Endodermal cell (in vitro differentiated cells): ENCODE data around the gene ENO4. TPM values are rescaled to one million over a fixed set of nuclear protein-coding genes. Genes with fewer than 3 reads are reported as not detected.

Experiments used
- DNase-seq: peaks from one replicate; pipeline ENCODE4 v3.0.0-alpha.2; 2017
- H3K27ac ChIP-seq: 2 replicates; pipeline ENCODE4 v1.5.1; 2013; ENCODE audit warnings: mild to moderate bottlenecking, low read depth, low read length, moderate library complexity
- H3K27me3 ChIP-seq: 2 replicates; pipeline ENCODE4 v1.6.1; 2013; ENCODE audit warnings: mild to moderate bottlenecking, low read length, moderate library complexity; ENCODE audit not compliant: insufficient read depth, control insufficient read depth, poor library complexity, severe bottlenecking
- H3K36me3 ChIP-seq: 2 replicates; pipeline ENCODE4 v1.7.0; 2013; ENCODE audit warnings: mild to moderate bottlenecking, low read length, moderate library complexity; ENCODE audit not compliant: control insufficient read depth, insufficient read depth
- H3K4me1 ChIP-seq: one replicate; pipeline ENCODE4 v1.7.0; 2013; ENCODE audit warnings: low read length; ENCODE audit not compliant: control insufficient read depth, insufficient read depth
- H3K4me3 ChIP-seq: 2 replicates; pipeline ENCODE4 v1.5.1; 2013; ENCODE audit warnings: mild to moderate bottlenecking, low read length, moderate library complexity
- H3K9ac ChIP-seq: 2 replicates; pipeline ENCODE4 v1.6.1; 2013; ENCODE audit warnings: mild to moderate bottlenecking, low read length, moderate library complexity; ENCODE audit not compliant: poor library complexity, severe bottlenecking; ENCODE audit errors: extremely low read depth
- H3K9me3 ChIP-seq: 2 replicates; pipeline ENCODE4 v1.6.1; 2013; ENCODE audit warnings: mild to moderate bottlenecking, low read length, moderate library complexity; ENCODE audit not compliant: control insufficient read depth
- H3K27ac Mint-ChIP-seq: 2 replicates; pipeline ENCODE4 v1.8.0; 2020; ENCODE audit warnings: mixed read lengths
- H3K27me3 Mint-ChIP-seq: 2 replicates; pipeline ENCODE4 v1.8.0; 2021; ENCODE audit warnings: mild to moderate bottlenecking, mixed read lengths; ENCODE audit not compliant: insufficient read depth
- H3K36me3 Mint-ChIP-seq: 2 replicates; pipeline ENCODE4 v1.8.0; 2020; ENCODE audit warnings: low read depth, mixed read lengths
- H3K4me1 Mint-ChIP-seq: 2 replicates; pipeline ENCODE4 v1.8.0; 2020; ENCODE audit warnings: mixed read lengths
- H3K4me3 Mint-ChIP-seq: 2 replicates; pipeline ENCODE4 v1.8.0; 2020; ENCODE audit warnings: mild to moderate bottlenecking, moderate library complexity, mixed read lengths
- H3K9me3 Mint-ChIP-seq: 2 replicates; pipeline ENCODE4 v1.8.0; 2020; ENCODE audit warnings: mild to moderate bottlenecking, mixed read lengths
- CTCF ChIP-seq: fragments of 200-600 bp; sonication (generic); conservative IDR thresholded peaks from 2 replicates; pipeline ENCODE4 v1.5.0; 2021; ENCODE audit warnings: antibody characterized with exemption, mild to moderate bottlenecking
- WGBS, 2 experiments: methylation state at CpG; one replicate each; pipeline versions ENCODE4 v1.1.5 to v1.1.7; 2013; ENCODE audit warnings: missing lambda C conversion rate in 2 of 2, mixed read lengths in 1 of 2; ENCODE audit not compliant: insufficient coverage in 1 of 2, insufficient read length in 1 of 2; 5-methylcytosine and 5-hydroxymethylcytosine counted together
- total RNA-seq, 2 donors: library from RNA; stranded (reverse); fragmentation: NEBNext Ultra II Directional in 1 of 2; extraction: Animal tissue kit (Norgen Biotek cat#: 25700) in 1 of 2; gene quantifications; 2 replicates in 1 of 2; 3 replicates in 1 of 2; pipeline ENCODE4 v1.2.1, GENCODE V29; 2021

Gene ENO4
- total RNA-seq, 2 donors from 2014 or later: 1.1 to 2.2 TPM

DNA sequence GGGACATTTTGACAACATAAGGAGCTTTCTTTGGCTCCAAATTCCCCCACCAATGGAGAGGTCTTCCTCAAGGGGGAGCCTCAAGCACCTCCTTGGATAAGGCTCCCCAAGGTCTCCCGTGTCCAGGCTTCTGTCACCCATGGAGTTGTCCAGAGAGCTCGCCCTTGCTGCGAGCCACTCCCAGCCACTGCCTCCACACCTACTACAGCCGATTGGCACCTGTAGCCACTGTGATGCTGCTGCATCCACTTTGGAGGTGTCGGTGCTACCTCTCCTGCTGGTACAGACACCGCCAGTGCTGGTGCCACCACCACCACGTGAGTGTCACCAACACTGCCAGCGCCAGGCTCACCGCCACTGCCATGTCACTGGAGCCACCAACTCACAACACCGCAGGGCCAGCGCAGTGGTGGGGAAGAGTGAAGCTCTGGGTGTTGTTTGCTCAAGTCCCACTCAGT is 22.1 kb upstream of the ENO4 start:
- H3K9me3 Mint-ChIP-seq: no peaks in the 10 kb centered on the region
- no peak overlapping the region for H3K27ac Mint-ChIP-seq
- peak; percentile 57 for DNase-seq
- Histone ChIP-seq H3K27me3 (no peaks in the 10 kb centered on the region), H3K36me3 (no peaks in the 10 kb centered on the region), H3K4me1 (no peaks in the 10 kb centered on the region), H3K9ac (no peak overlapping the region), H3K4me3 (no peak overlapping the region), H3K9me3 (no peaks in the 10 kb centered on the region), H3K27ac (no peak overlapping the region)
- no peak overlapping the region for H3K4me3 Mint-ChIP-seq
- H3K4me1 Mint-ChIP-seq: peaks cover 12% of the 10 kb centered on the region
- TF ChIP-seq CTCF: peak; percentile 60
- WGBS, 2 experiments: 90 to 93% methylated on average over 9 to 11 of the region's 11 CpGs
- no peaks in the 10 kb centered on the region for H3K27me3 Mint-ChIP-seq
- peaks cover 20% of the 10 kb centered on the region for H3K36me3 Mint-ChIP-seq

DNA sequence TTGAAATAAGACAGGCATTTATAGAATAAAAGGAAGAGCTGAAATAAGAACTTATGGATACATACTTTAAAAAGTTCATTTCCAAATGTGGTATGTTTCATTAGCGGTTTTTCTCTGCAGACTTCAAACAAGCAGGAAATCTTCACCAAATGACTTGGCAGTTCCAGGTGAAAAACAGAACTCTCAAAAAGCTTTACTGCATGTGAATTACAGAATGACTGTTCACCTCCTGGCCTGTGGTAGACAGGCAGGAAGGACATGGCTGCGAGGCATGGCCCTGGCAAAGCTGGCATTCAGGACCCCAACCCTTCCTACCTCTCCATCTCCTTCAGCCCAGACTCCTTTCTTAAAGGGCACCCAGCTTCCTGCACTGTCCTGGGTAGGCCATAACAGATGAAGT is 21.2 kb upstream of the ENO4 start:
- peaks cover 23% of the 10 kb centered on the region for H3K36me3 Mint-ChIP-seq
- no peaks in the 10 kb centered on the region for H3K27me3 Mint-ChIP-seq
- 88 to 96% methylated on average over 1 to 2 of the region's 2 CpGs for WGBS, 2 experiments
- Histone ChIP-seq H3K27ac (no peak overlapping the region), H3K4me1 (no peaks in the 10 kb centered on the region), H3K9me3 (no peaks in the 10 kb centered on the region), H3K27me3 (no peaks in the 10 kb centered on the region), H3K36me3 (no peaks in the 10 kb centered on the region), H3K4me3 (no peak overlapping the region), H3K9ac (no peak overlapping the region)
- peaks cover 18% of the 10 kb centered on the region for H3K4me1 Mint-ChIP-seq
- H3K27ac Mint-ChIP-seq: no peak overlapping the region
- H3K9me3 Mint-ChIP-seq: no peaks in the 10 kb centered on the region
- no peak overlapping the region for H3K4me3 Mint-ChIP-seq
- peak; percentile 29 for DNase-seq
- no peak for TF ChIP-seq CTCF

- WGBS, 2 experiments: 88 to 93% methylated on average over 8 to 9 of the region's 9 CpGs
- peaks cover 6% of the 10 kb centered on the region for H3K4me1 ChIP-seq
Observed at GRCh38 chr10:116829711-116830110, 19.6 kb upstream of the ENO4 start.

More at GRCh38 chr10:116829711-116830110, 19.6 kb upstream of the ENO4 start:
- H3K27me3 Mint-ChIP-seq: no peaks in the 10 kb centered on the region
- H3K9me3 Mint-ChIP-seq: no peaks in the 10 kb centered on the region
- H3K36me3 Mint-ChIP-seq: peaks cover 23% of the 10 kb centered on the region
- H3K4me1 Mint-ChIP-seq: peaks cover 34% of the 10 kb centered on the region
- Histone ChIP-seq H3K36me3 (no peaks in the 10 kb centered on the region), H3K4me3 (no peak overlapping the region), H3K9ac (no peak overlapping the region), H3K9me3 (no peaks in the 10 kb centered on the region), H3K27ac (no peak overlapping the region), H3K27me3 (no peaks in the 10 kb centered on the region)
- DNase-seq: peak; percentile 20
- no peak for TF ChIP-seq CTCF
- no peak overlapping the region for H3K27ac Mint-ChIP-seq
- H3K4me3 Mint-ChIP-seq: no peak overlapping the region
